ENCODE measurements around the gene JADE1.

DNA sequence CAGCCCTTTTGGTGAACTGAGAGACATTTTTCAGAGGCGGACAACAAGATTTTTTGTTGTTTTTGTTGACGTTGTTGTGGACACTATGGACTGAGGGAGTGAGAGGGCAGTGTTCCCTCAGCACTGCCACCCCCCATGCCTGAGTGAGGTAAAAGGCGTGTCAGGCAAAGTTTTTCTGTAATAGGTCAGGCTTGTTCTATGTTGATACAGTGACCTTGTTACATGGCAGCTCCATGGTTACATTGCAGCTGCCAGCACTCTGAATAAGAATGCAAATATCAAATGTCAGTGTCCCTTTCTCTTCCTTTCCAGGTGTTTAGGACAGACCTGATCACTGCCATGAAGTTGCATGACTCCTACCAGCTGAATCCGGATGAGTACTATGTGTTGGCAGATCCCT is 36.6 kb downstream of the JADE1 start:
- TF ChIP-seq ZNF274 (IDR thresholded peaks at IDR 0.05; ENCODE audit: low read depth, low read length) (no peak), SUZ12 (IDR thresholded peaks at IDR 0.05; ENCODE audit: extremely low read depth, insufficient read depth, insufficient read length) (no peak), YY1 (IDR thresholded peaks at IDR 0.05; ENCODE audit: insufficient read depth, insufficient read length) (no peak)
